Right renal pelvis (tissue), 4 donors: Measurements from ENCODE around the gene CACNA1C. TPM values are rescaled to one million over a fixed set of nuclear protein-coding genes. Genes with fewer than 3 reads are reported as not detected.
A peak's percentile ranks its signal among the peaks of the same experiment; 100 is the strongest.

Experiments
- DNase-seq, 4 donors: peaks; one replicate each; pipeline ENCODE4 v3.0.0-alpha.2; 2013; ENCODE audit warnings: low read depth in 4 of 4, low spot score in 3 of 4, missing footprints in 1 of 4
- polyA plus RNA-seq, 4 donors: library from polyadenylated mRNA; unstranded; fragments of 120-200 nt; gene quantifications; one replicate each; pipeline ENCODE4 v1.2.1, GENCODE V29; 2013; ENCODE audit not compliant: insufficient read length in 4 of 4

CACNA1C gene
- 1 to 10 TPM; 7.6 to 8.6 (median 7.9) TPM for polyA plus RNA-seq

DNA sequence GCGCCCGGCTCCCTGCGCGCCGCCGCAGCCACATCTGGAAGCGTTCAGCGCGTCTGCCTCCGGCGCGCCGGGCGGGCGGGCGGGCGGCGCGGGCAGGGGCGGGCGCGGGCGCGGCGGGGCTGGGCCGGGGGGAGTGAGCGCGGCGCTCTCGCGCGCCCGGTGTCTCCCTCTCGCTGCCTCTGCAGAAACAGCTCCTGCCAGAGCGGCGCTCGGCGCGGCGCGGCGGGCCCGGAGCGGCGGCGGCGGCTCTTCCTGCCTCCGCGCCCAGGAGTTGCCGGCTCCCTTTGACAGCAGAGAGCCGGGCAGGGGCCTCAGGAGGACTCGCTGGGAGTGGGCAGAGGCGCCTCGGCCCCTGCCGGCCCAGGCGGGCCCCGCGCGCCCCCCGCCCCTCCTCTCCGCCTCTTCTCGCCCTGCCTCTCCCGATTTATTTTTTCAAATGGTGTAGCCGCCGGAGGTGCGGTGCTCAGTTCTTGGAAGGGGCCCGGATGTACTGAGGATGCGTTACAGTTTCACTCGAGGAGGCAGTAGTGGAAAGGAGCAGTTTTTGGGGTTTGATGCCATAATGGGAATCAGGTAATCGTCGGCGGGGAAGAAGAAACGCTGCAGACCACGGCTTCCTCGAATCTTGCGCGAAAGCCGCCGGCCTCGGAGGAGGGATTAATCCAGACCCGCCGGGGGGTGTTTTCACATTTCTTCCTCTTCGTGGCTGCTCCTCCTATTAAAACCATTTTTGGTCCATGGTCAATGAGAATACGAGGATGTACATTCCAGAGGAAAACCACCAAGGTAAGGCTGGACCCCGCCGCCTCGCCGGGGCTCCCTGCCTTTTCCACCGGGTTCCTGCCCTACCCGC is at the start of gene CACNA1C:
CACNA1C (plus strand) TSS at position 162 of the 853 bp plus-strand sequence; CDS start at position 738, 576 bp downstream.
- no peak for DNase-seq

DNA sequence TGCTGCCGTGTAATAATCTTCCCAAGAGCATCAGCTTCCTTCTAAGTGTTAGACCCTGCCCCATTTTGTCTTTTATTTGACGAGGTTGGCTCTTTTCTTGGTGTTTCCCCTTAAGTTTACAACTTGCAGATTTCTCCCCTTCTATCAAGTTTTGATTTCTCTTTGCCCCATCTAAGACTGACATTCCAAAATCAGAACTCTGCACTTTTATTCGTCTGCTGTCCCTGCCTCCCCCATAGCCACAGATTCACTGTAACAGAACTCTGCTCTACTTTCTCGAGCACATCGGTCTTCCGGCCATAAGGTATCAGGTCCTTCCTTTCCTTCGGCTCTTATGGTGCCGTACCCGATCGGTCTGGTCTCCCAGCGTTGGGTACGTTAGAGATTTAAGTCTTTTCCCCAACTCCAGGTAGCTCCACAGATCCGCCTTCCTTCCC is 49.1 kb upstream of the CACNA1C start:
- peak in 1 of 4 donors; percentile 59 for DNase-seq

DNA sequence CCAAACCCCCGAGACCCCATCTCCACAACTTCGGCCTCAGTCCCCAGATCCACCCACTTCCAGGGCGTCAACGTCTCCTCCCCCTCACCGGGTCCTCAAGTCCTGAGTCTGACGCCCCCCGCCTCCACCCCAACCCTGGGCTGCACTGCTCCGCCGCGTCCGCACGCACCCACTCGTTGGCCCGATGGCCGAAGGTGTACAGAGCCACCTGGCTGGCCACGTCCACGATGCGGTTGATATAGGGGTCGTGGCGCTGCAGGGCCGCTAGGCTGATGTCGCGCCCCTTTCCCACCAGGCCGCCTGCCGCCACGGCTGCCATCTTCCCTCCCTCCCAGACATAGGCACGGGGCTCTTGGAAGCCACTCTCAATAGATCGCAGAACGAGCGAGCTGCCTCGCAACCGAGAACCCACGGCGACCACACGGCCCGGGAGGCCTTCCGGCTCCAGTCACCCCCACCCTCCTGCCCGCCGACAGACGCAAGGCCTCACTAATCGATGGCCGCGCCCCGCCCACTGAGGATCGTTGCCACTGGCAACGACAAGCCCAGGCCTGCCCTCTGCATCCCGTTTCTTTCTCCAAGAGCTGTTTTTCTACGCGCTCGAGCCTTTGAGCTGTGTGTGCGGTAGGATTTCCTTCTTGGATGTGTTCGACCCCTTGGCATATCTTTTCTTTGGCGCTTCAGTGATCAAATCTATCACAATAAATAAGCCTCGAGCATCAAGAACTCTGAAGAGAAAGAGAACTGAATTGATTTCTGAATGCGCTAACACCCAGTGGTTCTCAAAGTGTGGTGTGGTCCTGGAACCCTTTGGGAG is 48.5 kb upstream of the CACNA1C start, which contains the start of gene DCP1B:
DCP1B (minus strand) TSS at position 345 of the 817 bp plus-strand sequence; CDS start at position 319, 26 bp downstream.
- DNase-seq = peak; percentile 88 to 92 (median 89)

DNA sequence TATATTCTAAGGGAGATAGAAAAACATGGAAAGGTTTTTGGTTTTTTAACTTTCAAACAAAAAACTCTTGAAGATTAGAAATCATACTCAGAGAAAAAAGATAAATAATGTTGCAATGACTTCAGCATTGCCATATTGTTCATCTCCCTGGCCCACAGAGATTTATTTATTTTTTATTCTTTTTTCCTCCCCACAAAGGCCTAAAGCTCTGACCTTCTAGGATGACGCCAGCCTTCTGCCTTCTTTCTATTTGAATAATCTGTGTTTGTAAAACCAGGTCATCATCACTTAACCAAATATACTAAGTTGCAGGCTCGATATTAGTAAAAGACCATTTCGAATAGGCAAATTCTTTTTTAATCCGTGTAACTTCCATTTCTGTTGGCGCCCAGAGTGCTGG is 44.1 kb upstream of the CACNA1C start:
- DNase-seq = no peak

DNA sequence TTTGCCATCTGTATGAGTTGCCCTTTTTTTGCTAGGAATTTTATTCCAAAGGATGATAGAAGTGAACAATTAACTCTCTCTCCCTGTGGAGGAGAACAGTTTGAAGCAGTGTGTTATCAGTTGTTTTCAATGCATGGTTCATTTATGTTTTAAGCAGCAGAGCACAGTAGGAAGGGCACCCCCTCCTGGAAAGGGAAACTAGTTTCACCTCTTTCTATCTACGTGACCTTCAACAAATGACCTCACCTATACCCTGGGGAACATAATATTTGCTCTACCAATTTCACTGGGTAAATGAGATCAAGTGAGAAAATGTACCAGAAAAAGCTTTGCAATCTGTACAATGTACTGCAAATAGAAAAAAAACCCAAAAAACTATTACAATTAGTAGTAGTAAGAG is 43.2 kb upstream of the CACNA1C start:
- no peak for DNase-seq

DNA sequence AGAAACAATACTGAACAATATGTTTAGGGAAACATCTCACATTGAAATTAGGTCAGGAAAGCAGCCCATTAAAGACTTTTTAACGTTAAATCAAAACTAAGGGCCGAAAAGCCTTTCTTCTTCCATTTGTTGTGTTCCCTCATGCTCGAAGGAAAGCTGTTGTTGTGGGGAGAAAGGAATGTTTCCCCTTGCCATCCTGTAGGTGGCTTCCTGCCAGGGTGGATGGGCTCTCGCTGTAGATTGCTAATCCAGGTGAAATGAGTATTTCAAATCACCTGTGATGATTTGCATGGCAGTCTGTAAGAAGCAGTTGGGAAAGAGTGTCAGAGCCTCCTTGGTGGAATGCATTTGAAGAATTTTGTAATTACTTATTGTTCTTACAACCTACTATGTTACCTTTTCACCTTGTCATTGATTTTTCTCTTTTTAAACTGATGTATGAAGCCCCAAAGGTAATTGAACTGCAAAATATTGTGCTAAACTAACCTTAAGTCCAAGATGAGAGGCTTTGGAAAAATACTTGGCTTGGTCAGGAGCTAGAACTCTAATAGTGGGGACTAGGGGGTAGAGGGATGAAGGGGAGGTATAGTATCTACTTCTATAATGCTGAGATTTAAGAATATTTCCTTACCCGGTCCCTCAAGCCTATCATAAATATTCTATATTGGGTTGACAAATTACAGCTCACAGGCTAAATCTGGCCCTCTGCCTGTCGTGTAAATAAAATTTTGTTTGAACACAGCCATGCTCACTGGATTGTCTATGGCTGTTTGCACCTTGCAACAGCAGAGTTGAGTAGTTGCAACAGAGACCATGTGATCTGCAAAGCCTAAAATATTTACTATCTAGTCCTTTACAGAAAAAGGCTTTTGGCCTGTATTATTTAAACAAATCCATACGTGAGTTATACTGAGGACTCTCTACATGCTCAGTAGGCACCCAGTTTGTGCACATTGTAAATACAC is 40.9 kb upstream of the CACNA1C start:
- DNase-seq = no peak

DNA sequence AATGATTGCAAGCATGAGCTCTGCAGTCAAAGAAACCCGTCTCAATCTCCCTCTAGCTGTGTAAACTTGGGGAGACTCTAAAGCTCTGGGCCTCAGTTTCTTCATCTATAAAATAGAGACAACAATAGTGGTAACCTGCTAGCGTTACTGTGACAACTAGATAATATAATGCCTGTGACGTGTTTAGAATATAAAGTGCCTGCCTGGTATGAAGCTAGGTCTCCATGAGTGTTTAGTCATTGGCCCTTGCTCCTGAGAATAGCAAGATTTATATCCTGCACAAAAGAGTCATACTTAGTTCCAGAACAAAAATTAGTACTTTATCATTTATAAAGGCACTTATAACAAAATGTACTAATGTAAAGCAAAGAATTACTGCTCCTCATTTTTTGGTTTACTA is 39.7 kb upstream of the CACNA1C start:
- no peak for DNase-seq

DNA sequence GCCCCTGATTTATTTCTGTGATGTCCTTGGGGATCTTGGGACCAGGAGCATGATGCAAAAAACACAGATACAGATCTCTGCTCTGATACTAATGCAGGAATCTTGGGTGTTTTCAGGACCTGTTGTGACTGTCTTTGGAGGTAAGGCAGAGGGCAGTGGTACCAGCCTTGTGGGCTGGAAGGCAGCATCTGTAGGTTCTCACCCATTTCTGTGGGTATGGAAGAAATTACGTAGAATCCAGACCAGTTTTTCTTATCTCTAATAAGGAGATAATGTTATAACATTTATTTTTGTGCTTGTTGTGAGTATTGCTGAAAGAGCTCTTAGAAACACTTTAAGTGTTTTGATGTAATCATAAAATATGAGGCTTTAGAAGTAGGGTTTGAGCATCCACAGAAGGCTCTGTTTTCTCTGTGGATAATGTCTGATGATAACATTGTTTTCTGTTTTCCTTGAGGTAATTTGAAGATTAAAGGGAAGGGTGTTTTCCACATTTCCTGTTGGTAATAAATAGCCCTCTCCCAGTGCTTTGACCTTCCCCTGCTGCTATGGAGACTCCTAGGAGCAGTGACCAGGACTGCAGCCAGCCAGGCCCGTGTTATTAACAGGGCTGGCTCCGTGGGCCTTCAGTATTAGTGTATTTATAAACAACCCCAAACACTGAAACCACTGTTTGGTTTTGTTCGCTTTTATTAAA is 39.1 kb upstream of the CACNA1C start:
- DNase-seq = no peak

DNA sequence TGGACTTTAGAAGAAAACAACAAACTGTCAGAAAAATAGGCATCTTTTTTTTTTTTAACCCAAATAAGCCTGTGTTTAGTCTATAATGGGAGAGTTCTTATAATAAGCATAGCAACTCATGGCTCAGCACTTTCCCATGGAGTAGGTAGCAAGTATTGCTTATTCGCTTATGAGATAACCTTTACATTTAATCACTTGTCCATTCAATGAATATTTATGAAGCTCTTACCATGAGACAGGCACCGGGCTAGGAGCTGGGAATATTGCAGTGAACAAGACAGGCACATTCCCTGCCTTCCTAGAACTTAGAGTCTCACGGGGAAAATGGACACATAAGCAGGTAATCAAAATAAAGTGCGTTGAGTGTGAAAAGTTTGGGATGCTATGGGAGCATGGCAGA is 38.6 kb upstream of the CACNA1C start:
- no peak for DNase-seq

DNA sequence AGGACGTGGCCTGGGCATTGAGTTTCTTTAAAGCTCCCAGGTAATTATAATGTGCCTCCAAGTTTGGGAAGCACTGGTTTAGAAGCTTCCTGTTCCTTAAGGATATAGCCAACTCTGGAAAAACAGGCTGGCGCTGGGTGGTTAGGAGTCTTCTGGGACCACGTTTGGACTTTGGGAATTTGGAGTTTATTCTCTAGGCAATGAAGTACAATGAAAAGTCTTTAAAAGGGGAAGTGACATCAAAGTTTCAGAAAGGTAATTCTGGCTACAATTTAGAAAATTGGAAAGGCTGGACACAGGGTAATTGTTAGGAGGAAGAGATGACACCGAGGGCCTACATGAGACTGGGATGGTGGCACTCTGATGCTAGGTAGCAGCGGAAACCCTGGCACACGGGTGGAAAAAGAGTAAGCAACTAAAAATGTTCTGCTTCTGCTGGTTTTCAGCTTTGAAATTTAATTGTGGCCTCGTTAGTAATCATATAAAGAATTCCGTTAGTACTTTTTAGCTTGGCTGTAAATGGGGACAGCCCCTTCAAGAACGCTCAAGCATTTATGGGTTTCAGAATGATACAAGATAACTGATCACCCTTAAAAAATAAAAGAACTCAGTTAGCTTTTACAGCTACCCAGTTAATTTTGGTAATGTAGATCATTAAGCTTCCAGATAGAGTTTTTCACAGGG is 35.8 kb upstream of the CACNA1C start:
- DNase-seq = no peak

DNA sequence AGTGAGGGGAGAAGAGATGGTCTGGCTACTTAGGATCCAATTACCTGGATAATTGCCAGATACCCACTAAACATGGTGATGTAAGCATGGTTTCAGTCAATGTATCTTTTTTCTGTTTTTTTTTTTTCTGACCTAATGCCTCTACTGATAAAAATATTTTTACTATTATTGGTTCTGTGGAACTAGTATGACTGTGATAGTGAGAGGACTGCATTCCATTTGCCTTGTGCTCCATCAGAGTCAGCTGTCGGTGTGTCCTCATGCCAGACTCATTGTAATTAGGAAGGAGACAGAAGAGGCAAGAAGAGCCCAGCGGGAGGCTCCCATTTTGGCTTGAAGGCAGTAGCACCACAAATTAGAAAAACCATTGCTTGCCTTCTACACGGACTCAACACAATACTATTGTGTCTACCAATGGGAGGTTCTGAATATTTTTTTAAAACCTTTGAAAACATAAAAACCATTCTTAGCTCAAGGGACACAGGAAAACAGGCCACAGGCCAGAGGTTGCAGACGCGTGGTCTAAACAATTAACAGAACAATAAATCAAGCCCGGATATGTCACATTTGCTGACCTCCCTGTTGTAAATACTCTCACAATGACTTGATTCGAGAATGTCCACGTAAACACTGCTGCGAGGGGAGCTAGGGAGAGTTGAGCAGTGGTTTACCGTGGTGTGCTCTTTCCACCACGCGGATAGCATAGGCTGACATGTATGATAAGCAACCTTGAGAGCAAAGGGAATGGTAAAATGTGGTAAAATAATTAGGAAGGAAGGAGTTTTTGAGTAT is 35.0 kb upstream of the CACNA1C start:
- DNase-seq = no peak

DNA sequence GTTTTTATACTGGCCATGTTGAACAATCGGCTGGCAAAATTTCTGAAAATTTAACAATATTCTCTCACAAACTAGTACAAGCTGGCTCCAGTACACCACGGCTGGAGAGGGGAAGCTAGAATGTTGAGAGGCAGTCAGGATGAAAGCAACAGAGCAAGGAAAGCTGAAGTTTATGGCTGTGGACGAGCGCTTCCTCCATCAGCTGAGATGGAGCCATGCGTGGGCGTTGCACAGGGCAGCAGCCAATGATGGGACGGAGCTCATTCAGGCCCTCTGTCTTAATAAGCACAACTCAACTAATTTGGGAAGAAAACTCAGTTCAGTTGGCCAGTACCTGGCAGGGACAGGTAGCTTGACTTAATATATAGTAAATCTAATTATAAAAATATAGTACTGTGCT is 34.4 kb upstream of the CACNA1C start:
- no peak for DNase-seq

DNA sequence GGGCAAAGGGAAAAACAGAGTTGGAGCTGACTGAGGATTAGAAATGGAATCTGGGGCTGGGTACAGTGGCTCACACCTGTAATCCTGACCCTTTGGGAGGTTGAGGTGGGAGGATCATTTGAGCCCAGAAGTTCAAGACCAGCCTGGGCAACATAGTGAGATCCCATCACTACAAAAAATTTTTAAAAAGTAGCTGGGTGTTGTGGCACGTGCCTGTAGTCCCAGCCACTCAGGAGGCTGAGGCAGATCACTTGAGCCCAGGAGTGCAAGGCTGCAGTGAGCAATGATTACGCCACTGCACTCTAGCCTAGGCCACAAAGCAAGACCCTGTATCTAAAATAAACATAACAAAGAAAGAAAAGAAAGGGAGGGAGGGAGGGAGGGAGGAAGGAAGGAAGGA is 33.7 kb upstream of the CACNA1C start:
- no peak for DNase-seq

DNA sequence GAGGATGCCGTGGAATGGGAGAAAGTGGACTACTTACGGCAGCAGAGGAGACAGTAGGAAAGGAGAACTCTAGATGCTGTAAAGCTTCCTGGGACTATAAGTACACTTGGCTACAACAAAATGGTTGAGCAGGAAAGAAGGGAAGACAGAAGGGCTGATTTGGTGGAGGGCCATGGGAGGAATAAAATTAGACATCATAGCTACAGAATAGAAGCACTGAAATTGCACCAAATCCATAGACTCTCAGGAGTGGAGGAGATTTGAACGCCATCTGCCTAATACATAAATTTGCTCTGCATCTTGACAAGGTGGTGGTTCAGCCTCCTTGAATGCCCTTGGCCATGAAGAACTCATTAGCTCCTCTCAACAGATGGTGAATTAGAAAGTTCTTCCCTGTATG is 32.3 kb upstream of the CACNA1C start:
- no peak for DNase-seq

DNA sequence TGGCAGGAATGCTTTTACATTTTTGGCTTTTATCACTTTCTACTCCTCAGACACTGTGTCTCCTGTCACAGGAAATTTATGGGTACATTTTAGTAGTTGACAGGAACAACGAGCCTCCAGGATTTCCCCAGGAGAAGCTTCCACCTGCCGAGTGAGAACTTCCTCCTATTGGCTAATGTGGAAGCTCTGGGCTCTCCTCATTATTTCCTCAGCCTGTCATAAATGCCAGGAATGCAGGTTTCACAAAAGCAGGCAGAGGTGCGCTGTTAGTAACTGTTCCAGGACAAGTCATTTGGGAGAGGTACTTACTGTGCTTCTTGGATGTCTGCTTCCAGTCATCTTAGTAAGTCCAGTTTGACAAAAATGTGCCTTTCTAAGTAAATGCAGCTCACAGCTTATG is 29.4 kb upstream of the CACNA1C start:
- DNase-seq = no peak

DNA sequence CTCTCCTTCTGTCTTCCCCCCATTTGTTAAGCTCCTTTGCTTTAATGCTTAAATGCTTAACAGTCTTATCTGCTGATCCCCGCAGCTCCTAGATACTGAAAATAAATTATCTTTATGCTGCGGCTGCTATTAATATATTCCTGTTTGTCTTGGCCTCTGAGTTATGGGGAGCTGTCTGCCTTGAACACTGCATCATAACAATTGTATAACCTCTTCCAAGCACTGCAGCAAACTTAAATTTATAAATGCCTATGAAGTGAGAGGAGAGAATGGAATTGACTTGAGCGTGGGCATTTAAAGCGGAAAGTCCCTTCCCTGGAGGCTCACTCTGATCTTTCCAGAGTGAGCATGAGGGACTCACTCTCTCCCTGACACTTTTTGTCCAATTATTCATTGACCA is 25.4 kb upstream of the CACNA1C start:
- no peak for DNase-seq

DNA sequence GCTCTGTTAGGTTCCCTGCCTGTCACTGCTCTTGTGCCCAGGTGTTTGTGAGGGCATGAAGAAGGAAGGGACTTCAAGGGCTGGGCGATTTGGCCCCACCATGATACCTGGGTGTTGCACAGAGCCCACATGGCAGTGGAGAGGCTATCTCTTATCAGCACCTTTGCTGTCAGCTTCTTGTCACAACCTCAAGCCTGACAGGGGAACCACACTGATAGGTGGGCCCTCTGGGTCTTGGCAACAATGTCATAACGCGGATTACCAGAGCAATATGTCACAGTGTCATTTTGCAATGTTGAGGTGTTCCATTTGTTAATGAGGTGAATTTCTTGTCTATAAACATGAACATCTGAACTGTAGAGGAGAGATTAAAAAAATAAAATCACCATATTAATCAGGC is 22.9 kb upstream of the CACNA1C start:
- no peak for DNase-seq

DNA sequence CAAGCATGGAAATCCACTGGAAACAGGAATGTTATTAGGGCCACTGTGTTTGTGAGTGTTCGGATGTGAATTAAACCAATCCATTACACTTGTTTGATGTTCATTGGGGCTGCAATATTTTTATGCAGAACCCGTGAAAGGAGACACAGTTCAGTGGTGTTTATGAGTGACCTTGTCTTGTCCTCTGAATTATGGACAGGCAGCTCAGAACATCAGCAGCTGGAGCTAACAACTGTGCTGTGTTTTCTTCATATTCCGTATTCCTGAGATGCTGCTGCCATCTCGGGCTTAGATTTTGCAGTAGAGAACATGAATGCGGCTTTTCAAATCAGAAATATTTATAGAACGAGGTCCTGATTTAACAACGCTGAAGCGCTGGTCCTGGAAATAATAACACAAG is 20.3 kb upstream of the CACNA1C start:
- DNase-seq = no peak
